HEK293 (cell line): Measurements from ENCODE around the gene ALG3.

Experiments
- CTCF ChIA-PET: fragments of 350-600 bp; formaldehyde crosslinking; extraction: SDS; loops from one replicate; lab custom pipeline; 2021; ENCODE audit warnings: antibody characterized with exemption; lab: Yijun Ruan, JAX
- POLR2A ChIA-PET: fragments of 300-600 bp; formaldehyde crosslinking; extraction: SDS; loops from one replicate; lab custom pipeline; 2020; ENCODE audit warnings: antibody characterized with exemption, inconsistent platforms; lab: Yijun Ruan, JAX
- H3K27ac ChIP-seq: fragments of 200-500 bp; sonication (Bioruptor generic); 2 replicates; pipeline ENCODE4 v1.5.1; 2014; ENCODE audit warnings: low read depth, low read length, control low read depth, inconsistent platforms; ENCODE audit errors: extremely low read depth
- H3K36me3 ChIP-seq, 2 experiments: fragments of 200-500 bp in 1 of 2; sonication (Bioruptor generic) in 1 of 2; 1 replicate in 1 of 2; 2 replicates in 1 of 2; pipeline ENCODE4 v1.5.1; 2014 to 2017; ENCODE audit warnings: inconsistent platforms in 2 of 2, low read length in 2 of 2; ENCODE audit not compliant: control insufficient read depth in 2 of 2, insufficient read depth in 1 of 2
- H3K4me1 ChIP-seq: fragments of 200-500 bp; sonication (Bioruptor generic); 2 replicates; pipeline ENCODE4 v1.5.1; 2014; ENCODE audit warnings: mild to moderate bottlenecking, low read length, inconsistent platforms; ENCODE audit not compliant: control insufficient read depth, insufficient read depth
- H3K4me3 ChIP-seq: 2 replicates; pipeline ENCODE4 v1.5.1; 2011; ENCODE audit warnings: low read depth, mild to moderate bottlenecking, control low read depth, low read length, moderate library complexity
- H3K9me3 ChIP-seq: fragments of 200-500 bp; sonication (Bioruptor generic); 2 replicates; pipeline ENCODE4 v1.5.1; 2014; ENCODE audit warnings: low read depth, low read length, inconsistent platforms; ENCODE audit not compliant: control insufficient read depth, insufficient read depth
- ATF2 ChIP-seq: fragments of 450-650 bp; formaldehyde crosslinking; IDR thresholded peaks from 2 replicates; pipeline ENCODE4 v1.5.1; 2016; ENCODE audit warnings: missing biosample characterization, missing genetic modification characterization, low read depth
- CTCF ChIP-seq: fragments of 450-650 bp; formaldehyde crosslinking; IDR thresholded peaks from 2 replicates; pipeline ENCODE4 v1.5.1; 2016; ENCODE audit warnings: missing biosample characterization, missing genetic modification characterization
- PRDM10 ChIP-seq: fragments of 450-650 bp; formaldehyde crosslinking; IDR thresholded peaks from 2 replicates; pipeline ENCODE4 v1.5.1; 2016; ENCODE audit warnings: missing biosample characterization, missing genetic modification characterization
- SCRT2 ChIP-seq: fragments of 450-650 bp; formaldehyde crosslinking; IDR thresholded peaks from 2 replicates; pipeline ENCODE4 v1.5.1; 2016; ENCODE audit warnings: missing biosample characterization, missing genetic modification characterization
- ZFHX2 ChIP-seq: fragments of 450-650 bp; formaldehyde crosslinking; conservative IDR thresholded peaks from 2 replicates; pipeline ENCODE4 v1.5.1; 2016; ENCODE audit warnings: missing biosample characterization, missing genetic modification characterization
- ZFP41 ChIP-seq: fragments of 450-650 bp; formaldehyde crosslinking; IDR thresholded peaks from 2 replicates; pipeline ENCODE4 v1.5.1; 2016; ENCODE audit warnings: missing biosample characterization, missing genetic modification characterization, borderline replicate concordance
- ZNF398 ChIP-seq: fragments of 450-650 bp; formaldehyde crosslinking; IDR thresholded peaks from 2 replicates; pipeline ENCODE4 v1.5.1; 2017; ENCODE audit warnings: missing biosample characterization, missing genetic modification characterization
- ZNF423 ChIP-seq: fragments of 450-650 bp; formaldehyde crosslinking; IDR thresholded peaks from 2 replicates; pipeline ENCODE4 v1.5.1; 2016; ENCODE audit warnings: missing biosample characterization, missing genetic modification characterization
- ZNF521 ChIP-seq: fragments of 450-650 bp; formaldehyde crosslinking; IDR thresholded peaks from 2 replicates; pipeline ENCODE4 v1.5.1; 2017; ENCODE audit warnings: missing biosample characterization, mild to moderate bottlenecking, missing genetic modification characterization
- ZNF621 ChIP-seq: fragments of 450-650 bp; formaldehyde crosslinking; IDR thresholded peaks from 2 replicates; pipeline ENCODE4 v1.5.1; 2017; ENCODE audit warnings: missing biosample characterization, missing genetic modification characterization
- ZNF629 ChIP-seq: fragments of 450-650 bp; formaldehyde crosslinking; IDR thresholded peaks from 2 replicates; pipeline ENCODE4 v1.5.1; 2017; ENCODE audit warnings: missing biosample characterization, missing genetic modification characterization
- ZNF654 ChIP-seq: fragments of 450-650 bp; formaldehyde crosslinking; IDR thresholded peaks from 2 replicates; pipeline ENCODE4 v1.5.1; 2016; ENCODE audit warnings: low read depth, missing biosample characterization, missing genetic modification characterization

The ALG3 gene

GRCh38 chr3:184241447-184242296 lies 7.1 kb downstream of the ALG3 start:
- H3K27ac ChIP-seq = no peak overlapping the region
- no peaks in the 10 kb centered on the region for H3K4me1 ChIP-seq
- H3K4me3 ChIP-seq = no peak overlapping the region
- TF ChIP-seq ZFHX2 (tag by site-specific recombination) = 0 out of 2 replicates have a peak, but pooled peaks have one; percentile 39
- TF ChIP-seq PRDM10 (tag by site-specific recombination) = no peak
- TF ChIP-seq ZNF654 (tag by site-specific recombination) = 0 out of 2 replicates have a peak, but pooled peaks have one; percentile 4
- no peak for TF ChIP-seq ZFP41 (tag by site-specific recombination)
- TF ChIP-seq ATF2 (tag by site-specific recombination) = no peak
- peak; percentile 64 for TF ChIP-seq CTCF
- TF ChIP-seq ZNF398 (tag by site-specific recombination) = peak; percentile 76
- H3K9me3 ChIP-seq = no peaks in the 10 kb centered on the region
- CTCF ChIA-PET = interaction anchor here (0.6 to 8.7 kb wide), 7 partner anchors 14 to 1520 kb away, joined by 3 to 66 read pairs (median 4); partner anchors contain the start of gene VWA5B2
- H3K36me3 ChIP-seq = peaks cover 0 to 44% of the 10 kb centered on the region in 2 experiments; a peak in 1 of 3 replicates
- POLR2A ChIA-PET = interaction anchor here (0.6 kb wide), 1 partner anchor 347 kb away, joined by 3 read pairs; no protein-coding TSS in a partner anchor

- TF ChIP-seq ZNF621 (tag by site-specific recombination) (no peak), ZNF521 (tag by site-specific recombination) (no peak), ZNF423 (no peak), ZNF629 (tag by site-specific recombination) (no peak), SCRT2 (tag by site-specific recombination) (no peak)
- Histone ChIP-seq H3K9me3 (no peaks in the 10 kb centered on the region), H3K27ac (no peak overlapping the region), H3K4me1 (no peaks in the 10 kb centered on the region), H3K36me3 (peaks cover 0 to 44% of the 10 kb centered on the region in 2 experiments; a peak in 1 of 3 replicates), H3K4me3 (no peak overlapping the region)
- POLR2A ChIA-PET = interaction anchor here (1.1 kb wide), 1 partner anchor 21 kb away, joined by 4 read pairs; no protein-coding TSS in a partner anchor
- CTCF ChIA-PET = interaction anchor here (0.7 to 8.7 kb wide), 4 partner anchors 14 to 98 kb away, joined by 3 to 66 read pairs (median 4); partner anchors contain the start of gene VWA5B2
Observed at GRCh38 chr3:184241141-184241446, 7.7 kb downstream of the ALG3 start.
